K562 (cell line): ENCODE results near the gene TMEM127. TPM values are rescaled to one million over a fixed set of nuclear protein-coding genes. Genes with fewer than 3 reads are reported as not detected.
A peak's percentile ranks its signal among the peaks of the same experiment; 100 is the strongest.

Experiments used
- ARID4B ChIP-seq: sonication (generic); formaldehyde crosslinking; IDR thresholded peaks from 2 replicates; pipeline ENCODE4 v1.8.0; 2022; ENCODE audit warnings: mild to moderate bottlenecking, missing genetic modification reagents
- ATF4 ChIP-seq: fragments of 450-650 bp; formaldehyde crosslinking; IDR thresholded peaks from 2 replicates; pipeline ENCODE4 v1.4.0; 2022; ENCODE audit warnings: mild to moderate bottlenecking, moderate library complexity
- CBX1 ChIP-seq: sonication (generic); IDR thresholded peaks from 2 replicates; pipeline ENCODE4 v1.6.1; 2016; ENCODE audit warnings: antibody characterized with exemption, low read depth, mild to moderate bottlenecking
- CEBPG ChIP-seq, 3 experiments: fragments of 200-800 bp in 1 of 3; sonication (Bioruptor generic) in 1 of 3; sonication (generic) in 1 of 3; formaldehyde crosslinking in 1 of 3; IDR thresholded peaks in 2 of 3; conservative IDR thresholded peaks in 1 of 3; 2 replicates each; pipeline versions ENCODE4 v1.6.1 to v1.8.0; 2016 to 2022; ENCODE audit warnings: missing compliant biosample characterization in 2 of 3, missing genetic modification characterization in 2 of 3, mild to moderate bottlenecking in 1 of 3, missing genetic modification reagents in 1 of 3
- EP400 ChIP-seq: fragments of 450-650 bp; IDR thresholded peaks from 2 replicates; pipeline ENCODE4 v1.6.1; 2017; ENCODE audit warnings: antibody characterized with exemption, mild to moderate bottlenecking, moderate library complexity
- HDAC8 ChIP-seq: fragments of 450-650 bp; IDR thresholded peaks from 2 replicates; pipeline ENCODE4 v1.6.1; 2016; ENCODE audit warnings: mild to moderate bottlenecking, missing genetic modification characterization, moderate library complexity, missing compliant biosample characterization
- HEY1 ChIP-seq: fragments of 250-450 bp; sonication (Bioruptor Pico); IDR thresholded peaks from 2 replicates; pipeline ENCODE4 v1.5.0; 2020; ENCODE audit warnings: mild to moderate bottlenecking, moderate library complexity, borderline replicate concordance
- NR2F6 ChIP-seq: fragments of 450-650 bp; formaldehyde crosslinking; IDR thresholded peaks from 2 replicates; pipeline ENCODE4 v1.4.0; 2020; ENCODE audit warnings: mild to moderate bottlenecking
- PCBP2 ChIP-seq: fragments of 200-400 bp; formaldehyde crosslinking; IDR thresholded peaks from 2 replicates; pipeline ENCODE4 v1.6.1; 2018; ENCODE audit warnings: low read length, low read depth, mild to moderate bottlenecking, moderate library complexity; ENCODE audit not compliant: poor library complexity, severe bottlenecking
- POLR2B ChIP-seq: fragments of 450-650 bp; IDR thresholded peaks from 2 replicates; pipeline ENCODE4 v1.6.1; 2018; ENCODE audit warnings: low read depth; ENCODE audit not compliant: partially characterized antibody
- SMAD4 ChIP-seq: fragments of 250-450 bp; sonication (Bioruptor Pico); conservative IDR thresholded peaks from 2 replicates; pipeline ENCODE4 v1.8.0; 2021; ENCODE audit warnings: inconsistent platforms, mild to moderate bottlenecking, moderate library complexity
- TRIM28 ChIP-seq: fragments of 450-650 bp; IDR thresholded peaks from 2 replicates; pipeline ENCODE4 v1.6.1; 2017
- ZNF134 ChIP-seq: fragments of 250-450 bp; sonication (Bioruptor Pico); conservative IDR thresholded peaks from 2 replicates; pipeline ENCODE4 v1.4.0; 2020
- ZNF175 ChIP-seq: fragments of 200-800 bp; sonication (Bioruptor generic); IDR thresholded peaks from 2 replicates; pipeline ENCODE4 v1.6.1; 2016; ENCODE audit warnings: low read depth, mild to moderate bottlenecking, missing genetic modification characterization, missing compliant biosample characterization
- ZNF316 ChIP-seq: fragments of 450-650 bp; IDR thresholded peaks from 2 replicates; pipeline ENCODE4 v1.6.1; 2016
- ZNF586 ChIP-seq: fragments of 450-650 bp; formaldehyde crosslinking; conservative IDR thresholded peaks from 2 replicates; pipeline ENCODE4 v1.4.0; 2020; ENCODE audit warnings: mild to moderate bottlenecking, moderate library complexity
- ZNF644 ChIP-seq: fragments of 200-800 bp; sonication (Bioruptor generic); IDR thresholded peaks from 2 replicates; pipeline ENCODE4 v1.6.1; 2016; ENCODE audit warnings: low read depth, missing genetic modification characterization, missing compliant biosample characterization
- polyA plus RNA-seq, 8 experiments: library from polyadenylated mRNA; depleted of rRNA in 4 of 8; stranded (reverse) in 5 of 8; unstranded in 3 of 8; fragments of >200 nt; fragmentation: Nextera tagmentation in 2 of 8; fragmentation: Illumina TruSeq in 1 of 8; extraction: Ambion mirVana in 2 of 8; extraction: Trizol in 1 of 8; gene quantifications; 2 replicates each; pipeline versions ENCODE4 v1.2.1 to v1.2.3, GENCODE V29; 2011 to 2014; ENCODE audit warnings: inconsistent platforms in 1 of 8, missing spikeins in 1 of 8
- total RNA-seq, 7 experiments: library from RNA; depleted of rRNA in 6 of 7; stranded (reverse); fragments of >200 nt in 6 of 7; fragmentation: Illumina TruSeq in 2 of 7; extraction: Trizol in 2 of 7; gene quantifications; 2 replicates each; pipeline versions ENCODE4 v1.2.1 to v1.2.3, GENCODE V29; 2011 to 2021; ENCODE audit warnings: low replicate concordance in 1 of 7
- TF ChIP-seq, protein P1 (sequence below): IDR thresholded peaks from 3 replicates; pipeline ENCODE4 v1.6.1; 2011; ENCODE audit warnings: borderline replicate concordance, mild to moderate bottlenecking; ENCODE audit not compliant: insufficient read length, insufficient read depth

The TMEM127 gene
- total and polyA plus RNA-seq, 9 of the 15 experiments (the other 6 are each of a cell fraction or from before 2014, with no cell fraction given), result 1.7 to 20.0 (median 9.9) TPM

DNA sequence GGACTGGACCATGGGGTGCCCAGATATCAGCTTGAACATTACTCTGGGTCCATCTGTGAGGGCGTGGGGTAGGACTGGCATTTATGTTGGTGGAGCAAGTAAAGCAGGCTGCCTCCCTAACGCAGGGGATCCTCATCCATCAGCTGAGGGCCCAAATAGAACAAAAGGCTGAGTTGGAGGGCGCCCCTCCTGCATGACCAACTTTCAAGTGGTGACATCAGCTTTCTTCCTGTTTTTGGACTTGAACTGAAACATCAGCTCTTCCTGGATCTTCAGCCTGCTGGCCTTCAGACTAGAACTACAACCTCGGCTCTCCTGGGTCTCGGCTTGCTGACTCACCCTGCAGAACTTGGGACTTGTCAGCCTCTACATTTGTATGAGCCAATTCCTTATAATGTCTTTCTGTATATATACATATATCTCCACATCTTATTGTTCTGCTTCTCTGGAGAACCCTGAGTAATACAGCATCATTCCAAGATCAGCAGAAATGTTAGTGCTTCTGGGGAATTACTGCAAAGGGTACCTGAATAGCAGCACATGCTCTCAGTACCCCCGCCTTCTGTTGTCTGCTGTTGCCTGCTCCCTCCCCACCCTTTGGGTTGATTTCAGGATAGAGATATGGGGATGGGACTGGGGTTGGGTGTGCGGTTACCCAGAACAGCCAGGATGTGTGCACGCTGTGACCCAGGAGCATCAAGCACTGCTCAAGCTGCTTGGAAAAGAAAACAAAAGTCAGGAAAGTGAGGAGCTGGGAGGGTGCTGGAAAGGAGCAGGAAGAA is 20.0 kb downstream of the TMEM127 start (continued):
- TF ChIP-seq ZNF175 (CRISPR knock-in tag) (0 out of 2 replicates have a peak, but pooled peaks have one; percentile 57), ZNF316 (peak; percentile 64; the same call in 1 of the 2 replicates), ZNF586 (no peak), HEY1 (CRISPR knock-in tag) (no peak), HDAC8 (no peak; the same call in 1 of the 2 replicates), ZNF644 (tag) (0 out of 2 replicates have a peak, but pooled peaks have one; percentile 50), POLR2B (no peak), NR2F6 (no peak), CEBPG (CRISPR knock-in tag; IDR thresholded peaks at IDR 0.05) (peak; percentile 93), CEBPG (tag; conservative IDR thresholded peaks at IDR 0.05 in 1 of 2, IDR thresholded peaks at IDR 0.05 in 1 of 2) (peak in 1 of 2 experiments; percentile 86; a peak in 2 of 4 replicates), ATF4 (CRISPR knock-in tag) (peak; percentile 81), PCBP2 (no peak), ARID4B (CRISPR knock-in tag) (no peak), ZNF134 (CRISPR knock-in tag) (0 out of 2 replicates have a peak, but pooled peaks have one; percentile 10), TRIM28 (peak; percentile 27; the same call in 1 of the 2 replicates), EP400 (peak; percentile 66), CBX1 (peak; percentile 25; the same call in 1 of the 2 replicates), SMAD4 (peak; percentile 60)
- TF ChIP-seq, protein P1, sequence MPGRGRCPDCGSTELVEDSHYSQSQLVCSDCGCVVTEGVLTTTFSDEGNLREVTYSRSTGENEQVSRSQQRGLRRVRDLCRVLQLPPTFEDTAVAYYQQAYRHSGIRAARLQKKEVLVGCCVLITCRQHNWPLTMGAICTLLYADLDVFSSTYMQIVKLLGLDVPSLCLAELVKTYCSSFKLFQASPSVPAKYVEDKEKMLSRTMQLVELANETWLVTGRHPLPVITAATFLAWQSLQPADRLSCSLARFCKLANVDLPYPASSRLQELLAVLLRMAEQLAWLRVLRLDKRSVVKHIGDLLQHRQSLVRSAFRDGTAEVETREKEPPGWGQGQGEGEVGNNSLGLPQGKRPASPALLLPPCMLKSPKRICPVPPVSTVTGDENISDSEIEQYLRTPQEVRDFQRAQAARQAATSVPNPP, result no peak
